ENCODE measurements around the gene EP400. TPM values are rescaled to one million over a fixed set of nuclear protein-coding genes. Genes with fewer than 3 reads are reported as not detected.

EP400 gene
- total and polyA plus RNA-seq, 7 donors = 8.0 to 24.5 (median 18.4) TPM

GRCh38 chr12:131938082-131938481, 11.7 kb upstream of the EP400 start:
- intact Hi-C loops (cut with DNase I) = no loop called here
- Histone ChIP-seq H3K4me3 (no peak overlapping the region), H3K4me1 (no peaks in the 10 kb centered on the region), H3K9me3 (no peaks in the 10 kb centered on the region), H3K27me3 (ENCODE audit: insufficient read depth in 3 of 3, low read length in 2 of 3) (no peaks in the 10 kb centered on the region), H3K27ac (no peak overlapping the region), H3K36me3 (ENCODE audit: insufficient read depth in 1 of 2, low read depth in 1 of 2) (peaks cover 5 to 80% of the 10 kb centered on the region in 2 donors)
- no peak for TF ChIP-seq CTCF (IDR thresholded peaks at IDR 0.05)
- ATAC-seq (no peak), DNase-seq (peak in 1 of 2 donors; percentile 8)
- WGBS, 3 donors = 78 to 94% (median 89%) methylated on average over 7 of the region's 7 CpGs

- ATAC-seq (no peak), DNase-seq (peak in 1 of 2 donors; percentile 30)
- Histone ChIP-seq H3K27ac (no peak overlapping the region), H3K27me3 (ENCODE audit: insufficient read depth in 3 of 3, low read length in 2 of 3) (no peaks in the 10 kb centered on the region), H3K4me1 (no peaks in the 10 kb centered on the region), H3K36me3 (ENCODE audit: insufficient read depth in 1 of 2, low read depth in 1 of 2) (peaks cover 5 to 80% of the 10 kb centered on the region in 2 donors), H3K9me3 (no peaks in the 10 kb centered on the region), H3K4me3 (no peak overlapping the region)
- WGBS, 3 donors = 90 to 93% (median 91%) methylated on average over 16 of the region's 16 CpGs
- intact Hi-C loops (cut with DNase I) = no loop called here
- no peak for TF ChIP-seq CTCF (IDR thresholded peaks at IDR 0.05)
Observed at GRCh38 chr12:131939007-131939406, 10.7 kb upstream of the EP400 start.

GRCh38 chr12:131940141-131940547, 9.6 kb upstream of the EP400 start:
- Histone ChIP-seq H3K27ac (no peak overlapping the region), H3K36me3 (ENCODE audit: insufficient read depth in 1 of 2, low read depth in 1 of 2) (peaks cover 3 to 80% of the 10 kb centered on the region in 2 donors), H3K4me1 (no peaks in the 10 kb centered on the region), H3K27me3 (ENCODE audit: insufficient read depth in 3 of 3, low read length in 2 of 3) (no peaks in the 10 kb centered on the region), H3K4me3 (no peak overlapping the region), H3K9me3 (no peaks in the 10 kb centered on the region)
- ATAC-seq = no peak
- 91 to 93% (median 92%) methylated on average over 8 of the region's 8 CpGs for WGBS, 3 donors
- no peak for TF ChIP-seq CTCF (IDR thresholded peaks at IDR 0.05)
- intact Hi-C loops (cut with DNase I) = no loop called here
- no peak for DNase-seq

GRCh38 chr12:131941116-131941986, 8.4 kb upstream of the EP400 start:
- Histone ChIP-seq H3K9me3 (no peaks in the 10 kb centered on the region), H3K27ac (no peak overlapping the region), H3K36me3 (ENCODE audit: insufficient read depth in 1 of 2, low read depth in 1 of 2) (peaks cover 3 to 72% of the 10 kb centered on the region in 2 donors), H3K4me1 (no peaks in the 10 kb centered on the region), H3K4me3 (no peak overlapping the region), H3K27me3 (ENCODE audit: insufficient read depth in 3 of 3, low read length in 2 of 3) (no peaks in the 10 kb centered on the region)
- intact Hi-C loops (cut with DNase I) = no loop called here
- no peak for TF ChIP-seq CTCF (IDR thresholded peaks at IDR 0.05)
- ATAC-seq (peak in 1 of 4 donors; percentile 20), DNase-seq (peak in 1 of 2 donors; percentile 40)
- 94 to 95% (median 95%) methylated on average over 42 to 46 of the region's 46 CpGs for WGBS, 3 donors
